ENCODE measurements around the gene GALNT7.

GALNT7 gene

DNA sequence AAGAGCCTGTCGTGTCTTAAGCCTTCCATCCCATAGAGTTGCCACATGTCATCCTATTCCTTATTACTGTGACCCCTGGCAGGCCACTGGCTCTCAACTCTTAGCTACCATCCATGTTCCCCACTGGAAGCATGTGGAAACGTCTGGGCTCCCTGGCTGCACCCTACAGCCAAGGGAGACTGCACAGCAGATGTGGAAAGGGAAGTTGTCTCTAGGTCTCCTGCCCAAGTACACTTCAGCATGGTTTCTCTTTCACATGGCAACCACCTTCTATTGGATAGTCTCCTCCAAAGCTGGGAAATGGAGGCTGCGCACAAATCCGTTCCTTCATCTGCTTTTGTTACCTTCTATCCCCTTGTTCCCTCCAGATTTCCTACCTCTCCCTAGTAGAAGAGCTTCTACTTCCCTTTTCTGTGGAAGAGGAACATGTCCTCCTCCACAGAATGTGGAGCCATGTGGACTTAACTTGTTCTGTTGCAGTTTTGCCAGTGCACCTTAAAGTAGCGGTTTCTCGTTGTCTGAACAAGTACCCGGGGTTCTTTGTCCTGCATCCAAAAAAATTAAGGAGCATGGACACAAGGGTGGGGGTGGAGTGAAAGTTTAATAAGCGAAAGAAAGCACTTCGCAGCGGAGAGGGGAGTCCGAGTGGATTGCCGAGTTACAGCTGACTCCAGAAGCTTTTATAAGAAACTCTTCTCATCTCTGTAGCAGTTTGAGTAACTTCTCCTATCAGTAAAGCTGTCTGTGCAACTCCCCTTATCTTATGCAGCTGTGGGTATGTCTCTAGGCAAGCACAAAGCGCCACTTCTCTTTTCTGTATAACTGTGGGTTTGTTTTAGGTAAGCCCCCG lies 113.0 kb downstream of the GALNT7 start:
- Histone ChIP-seq H3K27me3 (ENCODE audit: insufficient read depth, low read depth, severe bottlenecking) (no peaks in the 10 kb centered on the region), H3K4me3 (ENCODE audit: low read depth, low read length) (no peak overlapping the region), H3K27ac (no peak overlapping the region), H3K36me3 (no peaks in the 10 kb centered on the region), H3K9me3 (ENCODE audit: severe bottlenecking) (peaks cover 6% of the 10 kb centered on the region)
- TF ChIP-seq, protein P1, sequence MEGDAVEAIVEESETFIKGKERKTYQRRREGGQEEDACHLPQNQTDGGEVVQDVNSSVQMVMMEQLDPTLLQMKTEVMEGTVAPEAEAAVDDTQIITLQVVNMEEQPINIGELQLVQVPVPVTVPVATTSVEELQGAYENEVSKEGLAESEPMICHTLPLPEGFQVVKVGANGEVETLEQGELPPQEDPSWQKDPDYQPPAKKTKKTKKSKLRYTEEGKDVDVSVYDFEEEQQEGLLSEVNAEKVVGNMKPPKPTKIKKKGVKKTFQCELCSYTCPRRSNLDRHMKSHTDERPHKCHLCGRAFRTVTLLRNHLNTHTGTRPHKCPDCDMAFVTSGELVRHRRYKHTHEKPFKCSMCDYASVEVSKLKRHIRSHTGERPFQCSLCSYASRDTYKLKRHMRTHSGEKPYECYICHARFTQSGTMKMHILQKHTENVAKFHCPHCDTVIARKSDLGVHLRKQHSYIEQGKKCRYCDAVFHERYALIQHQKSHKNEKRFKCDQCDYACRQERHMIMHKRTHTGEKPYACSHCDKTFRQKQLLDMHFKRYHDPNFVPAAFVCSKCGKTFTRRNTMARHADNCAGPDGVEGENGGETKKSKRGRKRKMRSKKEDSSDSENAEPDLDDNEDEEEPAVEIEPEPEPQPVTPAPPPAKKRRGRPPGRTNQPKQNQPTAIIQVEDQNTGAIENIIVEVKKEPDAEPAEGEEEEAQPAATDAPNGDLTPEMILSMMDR (IDR thresholded peaks at IDR 0.05; ENCODE audit: low read depth, low read length) = no peak
- no peak for DNase-seq

DNA sequence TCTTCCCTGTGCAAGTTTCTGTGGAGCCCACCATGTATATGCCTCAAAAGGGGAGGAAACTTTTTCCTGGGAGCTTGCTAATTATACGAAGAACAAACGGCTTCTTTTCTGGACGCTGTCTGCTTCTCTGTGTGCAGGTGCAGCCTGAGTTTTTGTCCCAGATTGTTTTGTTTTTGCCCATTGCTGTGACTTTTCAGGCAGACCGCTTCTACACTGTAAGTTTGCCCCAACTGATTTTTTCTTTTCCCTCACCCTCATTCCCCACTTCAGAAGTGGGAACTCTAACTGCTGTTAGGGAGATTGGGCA lies 113.6 kb downstream of the GALNT7 start:
- H3K36me3 ChIP-seq = no peaks in the 10 kb centered on the region
- TF ChIP-seq, protein P1 (IDR thresholded peaks at IDR 0.05; ENCODE audit: low read depth, low read length) = no peak
- H3K9me3 ChIP-seq (ENCODE audit: severe bottlenecking) = peaks cover 6% of the 10 kb centered on the region
- H3K27ac ChIP-seq = no peak overlapping the region
- no peaks in the 10 kb centered on the region for H3K27me3 ChIP-seq (ENCODE audit: insufficient read depth, low read depth, severe bottlenecking)
- H3K4me3 ChIP-seq (ENCODE audit: low read depth, low read length) = no peak overlapping the region
- DNase-seq = no peak

DNA sequence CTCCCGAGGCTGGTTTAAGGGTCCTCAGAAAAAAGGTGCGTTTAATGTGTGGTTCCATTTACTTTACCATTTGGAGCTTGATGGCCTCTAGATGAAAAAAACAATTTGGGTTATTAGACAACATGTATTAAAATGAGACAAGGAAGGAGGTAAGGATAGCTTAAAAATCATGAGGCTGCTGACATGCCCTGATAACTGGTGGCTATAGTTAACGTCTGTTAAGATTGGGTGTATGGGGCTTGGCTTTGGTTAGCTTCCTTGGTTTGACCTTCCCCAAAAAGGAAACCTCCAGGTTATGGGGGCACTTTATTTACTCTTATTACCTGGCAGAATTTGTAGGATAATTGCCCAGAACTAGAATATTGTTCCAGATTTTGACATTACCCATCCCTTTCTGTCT lies 114.0 kb downstream of the GALNT7 start:
- Histone ChIP-seq H3K27ac (no peak overlapping the region), H3K9me3 (ENCODE audit: severe bottlenecking) (peaks cover 6% of the 10 kb centered on the region), H3K36me3 (no peaks in the 10 kb centered on the region), H3K4me3 (ENCODE audit: low read depth, low read length) (no peak overlapping the region), H3K27me3 (ENCODE audit: insufficient read depth, low read depth, severe bottlenecking) (no peaks in the 10 kb centered on the region)
- DNase-seq = no peak
- TF ChIP-seq, protein P1 (IDR thresholded peaks at IDR 0.05; ENCODE audit: low read depth, low read length) = no peak

DNA sequence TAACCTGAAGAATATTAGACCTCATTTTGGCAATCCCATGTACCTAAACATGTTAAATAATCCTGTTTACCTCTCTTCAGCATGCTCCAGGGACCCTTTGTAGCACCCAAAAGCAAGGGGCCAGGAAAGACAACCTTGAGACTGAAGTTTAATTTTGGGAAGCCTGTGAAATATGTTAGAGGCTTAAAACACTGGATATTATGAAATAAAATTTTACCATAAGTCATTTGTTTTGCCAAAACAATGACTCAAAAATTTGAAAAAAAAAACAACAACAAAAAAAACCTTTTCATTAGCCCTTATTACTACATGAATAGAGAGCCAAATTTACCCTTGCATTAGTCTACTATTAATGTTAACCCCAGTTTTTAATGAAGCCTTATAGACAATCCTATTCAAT lies 115.9 kb downstream of the GALNT7 start:
- Histone ChIP-seq H3K36me3 (no peaks in the 10 kb centered on the region), H3K4me3 (ENCODE audit: low read depth, low read length) (no peak overlapping the region), H3K27me3 (ENCODE audit: insufficient read depth, low read depth, severe bottlenecking) (no peaks in the 10 kb centered on the region), H3K27ac (no peak overlapping the region), H3K9me3 (ENCODE audit: severe bottlenecking) (peaks cover 8% of the 10 kb centered on the region)
- DNase-seq = no peak
- TF ChIP-seq, protein P1 (IDR thresholded peaks at IDR 0.05; ENCODE audit: low read depth, low read length) = no peak

DNA sequence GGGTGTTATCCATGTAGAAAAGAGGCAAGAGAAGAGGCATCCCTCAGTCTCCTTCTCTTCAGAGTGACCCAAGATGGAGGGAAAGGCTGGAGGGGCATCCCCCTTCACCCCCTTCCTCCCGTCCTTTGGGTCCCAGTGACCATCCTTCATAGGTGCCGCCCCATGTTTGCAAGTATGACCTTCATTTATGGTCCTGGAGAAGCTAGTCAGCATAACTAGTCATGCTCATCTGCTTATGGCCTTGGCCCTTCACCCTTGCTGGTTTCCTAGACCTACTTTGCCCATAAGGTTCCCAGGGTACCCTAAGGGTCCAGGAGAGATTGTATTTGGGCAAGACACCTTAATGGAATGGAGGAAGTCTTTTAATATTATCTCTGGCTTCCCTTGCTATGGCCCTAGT lies 118.9 kb downstream of the GALNT7 start:
- DNase-seq = no peak
- Histone ChIP-seq H3K36me3 (no peaks in the 10 kb centered on the region), H3K9me3 (ENCODE audit: severe bottlenecking) (peaks cover 8% of the 10 kb centered on the region), H3K27me3 (ENCODE audit: insufficient read depth, low read depth, severe bottlenecking) (no peaks in the 10 kb centered on the region), H3K4me3 (ENCODE audit: low read depth, low read length) (no peak overlapping the region), H3K27ac (no peak overlapping the region)
- TF ChIP-seq, protein P1 (IDR thresholded peaks at IDR 0.05; ENCODE audit: low read depth, low read length) = no peak

DNA sequence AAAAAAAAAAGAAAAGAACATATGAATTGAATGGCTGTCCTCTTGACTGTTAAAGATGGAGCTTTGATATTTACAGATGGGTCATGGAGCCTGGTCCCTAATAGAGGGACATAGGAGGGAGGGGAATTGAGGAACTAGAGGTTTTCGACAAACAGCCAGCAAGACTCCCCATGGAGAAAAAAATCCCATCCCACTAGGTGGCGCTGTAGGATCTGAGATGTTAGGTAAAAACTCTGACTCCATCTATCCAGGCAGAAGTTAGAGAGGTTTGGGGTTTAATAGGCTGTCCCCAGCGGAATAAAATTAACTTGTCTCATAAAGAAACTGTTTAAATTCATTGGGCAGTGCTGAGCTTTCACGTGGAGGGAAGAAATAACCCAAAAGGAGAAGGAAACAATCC lies 119.7 kb downstream of the GALNT7 start:
- Histone ChIP-seq H3K27ac (no peak overlapping the region), H3K9me3 (ENCODE audit: severe bottlenecking) (peaks cover 8% of the 10 kb centered on the region), H3K36me3 (no peaks in the 10 kb centered on the region), H3K27me3 (ENCODE audit: insufficient read depth, low read depth, severe bottlenecking) (no peaks in the 10 kb centered on the region), H3K4me3 (ENCODE audit: low read depth, low read length) (no peak overlapping the region)
- peak; percentile 80 for DNase-seq
- TF ChIP-seq, protein P1 (IDR thresholded peaks at IDR 0.05; ENCODE audit: low read depth, low read length) = peak; percentile 73
